Activated CD4-positive, alpha-beta T cell treated with anti-CD3 and anti-CD28 coated beads, Interleukin-2, amount 50 U/mL, for 48 hours (primary cell): Measurements from ENCODE around the gene FAM149A.

ENCODE experiments used
- DNase-seq, 2 experiments: peaks; one replicate each; pipeline ENCODE4 v3.0.0-alpha.2; 2020

Gene FAM149A

DNA sequence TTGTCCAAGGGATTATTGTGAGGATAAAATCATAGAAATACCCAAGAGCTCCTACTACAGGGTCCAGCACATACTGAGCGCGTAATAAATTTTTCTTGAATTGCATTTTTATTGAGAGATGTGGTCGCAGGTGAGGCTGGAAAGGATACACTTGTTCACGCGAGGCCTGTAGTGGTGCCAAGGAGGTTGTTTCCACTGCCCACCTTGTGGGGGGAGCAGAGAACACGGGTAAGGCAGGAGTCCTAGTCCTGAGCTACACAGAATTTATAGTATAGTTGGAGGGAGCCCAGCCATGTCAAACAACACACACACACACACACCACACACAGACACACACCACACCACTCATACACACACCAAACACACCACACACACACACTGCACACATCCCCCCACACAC, 55.1 kb downstream of the FAM149A start:
- DNase-seq = no peak

DNA sequence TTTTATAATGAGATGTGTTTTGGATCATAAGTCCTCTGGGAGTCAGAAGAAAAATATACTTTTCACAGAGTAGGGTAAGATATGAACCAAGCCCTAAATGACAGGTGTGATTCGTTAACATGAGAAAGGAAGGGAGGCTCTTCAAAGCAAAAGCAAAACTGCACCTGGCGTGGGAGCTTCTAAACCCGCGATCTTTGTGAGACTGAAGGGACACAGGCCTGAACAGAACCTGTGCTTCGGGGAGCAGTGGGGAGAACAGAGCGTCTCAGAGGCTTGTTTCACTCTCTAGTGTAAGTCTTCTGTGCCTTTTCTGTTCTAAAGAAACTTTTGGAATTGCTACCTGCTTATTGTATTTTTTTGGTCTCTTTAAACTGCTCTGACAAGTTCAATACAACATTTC, 56.6 kb downstream of the FAM149A start:
- peak; percentile 7 to 29 for DNase-seq

DNA sequence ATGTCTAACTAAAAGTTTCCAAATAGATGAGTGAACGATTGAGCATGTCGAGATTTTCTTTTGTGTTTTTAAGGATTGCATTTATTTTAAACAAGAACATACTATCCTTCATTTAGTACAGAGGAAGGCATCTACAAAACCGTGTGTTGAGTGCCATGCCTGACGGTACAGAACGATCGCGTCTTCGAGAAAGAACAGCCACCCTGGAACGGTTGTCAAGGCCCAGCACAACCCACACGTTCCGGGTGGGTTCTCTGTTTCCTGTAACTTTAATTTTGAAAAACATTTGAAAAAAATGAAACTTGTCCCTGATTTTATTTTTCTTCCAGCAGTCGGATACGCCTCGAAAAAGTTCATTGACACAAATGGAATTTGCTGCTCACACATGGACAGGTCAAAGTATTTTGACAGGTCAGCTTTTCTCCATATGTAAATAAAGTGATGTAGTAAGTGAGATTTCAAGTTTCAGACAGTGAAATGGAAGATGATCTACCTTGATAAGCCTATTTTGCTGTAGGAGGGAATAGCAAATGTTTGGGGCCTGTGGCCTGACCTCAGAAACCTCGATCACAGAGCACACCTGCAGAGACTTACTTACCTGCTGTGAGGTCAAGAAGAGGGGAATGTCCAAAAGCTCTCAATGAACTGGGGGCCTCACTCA, 62.5 kb downstream of the FAM149A start:
- no peak for DNase-seq

DNA sequence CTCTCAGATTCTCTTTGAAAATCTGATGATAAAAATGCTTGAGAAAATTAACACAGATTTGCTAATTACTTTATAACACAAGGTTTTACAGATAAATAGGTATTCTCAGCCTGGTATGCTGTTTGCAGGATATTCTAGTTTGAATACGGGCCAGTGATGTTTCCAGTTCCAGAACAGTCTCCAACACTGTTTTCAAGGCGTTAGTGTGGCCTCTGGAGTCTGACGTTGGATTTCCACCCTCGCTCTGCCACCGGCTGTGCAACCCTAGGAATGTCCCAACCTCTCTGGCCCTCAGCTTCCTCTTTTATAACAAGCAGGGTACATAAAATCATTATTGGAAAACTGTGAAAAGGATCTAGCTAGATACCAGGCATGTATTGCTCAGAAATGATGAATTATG, 63.1 kb downstream of the FAM149A start:
- DNase-seq = no peak

DNA sequence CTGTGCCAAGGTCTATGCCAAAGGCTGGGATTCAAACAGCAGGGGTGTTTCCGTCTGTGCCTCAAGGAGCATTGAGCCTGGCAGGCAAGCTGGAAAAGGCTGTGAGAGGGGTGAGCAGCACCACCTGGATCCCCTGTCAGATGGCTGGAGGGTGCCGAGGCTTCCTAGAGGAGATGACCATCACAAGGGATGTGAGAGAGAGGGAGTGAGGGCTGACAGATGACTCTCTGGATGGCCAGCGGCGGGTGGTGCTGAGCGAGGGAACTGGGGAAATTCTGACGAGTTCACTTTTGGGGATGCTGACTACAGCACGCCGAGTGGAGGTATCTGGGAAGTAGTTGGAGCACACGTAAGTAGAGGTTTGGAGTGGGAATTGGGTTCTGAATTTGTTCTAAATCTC, 64.2 kb downstream of the FAM149A start:
- DNase-seq = no peak

DNA sequence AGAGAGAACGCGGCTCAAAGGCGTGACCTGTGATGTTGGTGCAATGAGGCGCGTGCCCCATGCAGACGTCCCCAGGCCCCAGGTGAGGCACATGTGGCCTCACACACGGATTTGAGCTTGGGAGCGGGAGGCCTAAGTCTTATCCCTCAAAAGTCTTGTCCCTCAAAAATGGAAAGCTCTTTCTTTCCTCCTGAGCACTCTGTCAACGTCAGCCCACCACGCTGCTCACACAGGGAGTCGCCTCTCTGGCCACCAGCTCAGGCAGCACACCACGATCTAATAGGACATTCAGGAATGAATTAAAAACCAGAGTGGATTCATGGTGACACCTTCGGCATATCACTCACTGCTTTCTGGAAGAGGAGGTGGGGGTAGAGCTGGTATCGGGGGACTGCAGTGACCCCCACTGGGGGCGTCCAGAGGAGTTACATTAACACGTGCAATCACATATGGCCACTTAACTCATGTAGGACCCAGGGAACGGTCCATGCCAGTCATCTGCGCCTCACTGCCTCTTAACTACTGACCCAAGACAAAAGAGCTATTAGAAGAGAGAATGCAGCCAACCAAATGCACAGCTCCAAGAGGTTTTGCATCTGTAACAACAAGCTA, 64.9 kb downstream of the FAM149A start:
- DNase-seq = no peak

DNA sequence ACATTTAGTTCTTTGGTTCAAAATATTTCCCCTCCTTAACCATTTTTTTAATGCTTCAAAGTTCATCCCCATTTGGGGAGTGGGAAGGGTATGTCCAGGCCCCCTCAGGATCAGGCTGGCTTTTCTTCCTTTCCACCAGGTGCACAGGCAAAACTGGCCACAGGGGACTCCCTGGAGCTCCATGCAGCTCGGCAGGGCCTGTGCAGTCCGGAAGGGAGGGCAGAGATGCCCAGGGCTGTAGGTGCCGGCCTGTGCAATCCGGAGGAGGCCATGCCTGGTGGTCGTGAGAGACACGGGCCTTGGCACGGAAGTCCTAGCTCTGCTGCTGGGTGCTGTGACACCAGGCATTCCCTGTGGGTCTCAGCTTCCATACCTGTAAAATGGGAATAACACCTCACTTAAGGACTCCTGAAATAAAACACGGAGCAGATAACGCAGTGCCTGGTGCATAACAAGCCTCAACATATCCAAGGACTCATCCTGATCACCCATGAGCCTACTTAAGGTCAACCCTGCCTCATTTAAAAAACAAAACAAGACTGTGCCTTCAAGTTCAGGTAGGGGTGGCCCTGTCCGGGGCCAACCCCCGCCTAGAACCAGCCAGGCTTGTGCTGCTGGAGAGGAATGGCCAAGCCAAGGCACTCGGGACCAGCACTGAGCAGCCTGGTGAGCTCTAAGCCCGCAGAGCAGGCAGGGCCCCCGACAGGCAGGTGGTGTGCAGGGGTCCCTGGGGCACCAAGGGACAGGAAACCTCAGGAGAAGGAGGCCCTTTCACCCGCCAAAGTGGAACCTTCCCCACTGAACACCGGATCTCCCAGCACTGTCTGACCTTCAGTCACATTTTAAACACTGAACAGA, 65.7 kb downstream of the FAM149A start:
- no peak for DNase-seq

DNA sequence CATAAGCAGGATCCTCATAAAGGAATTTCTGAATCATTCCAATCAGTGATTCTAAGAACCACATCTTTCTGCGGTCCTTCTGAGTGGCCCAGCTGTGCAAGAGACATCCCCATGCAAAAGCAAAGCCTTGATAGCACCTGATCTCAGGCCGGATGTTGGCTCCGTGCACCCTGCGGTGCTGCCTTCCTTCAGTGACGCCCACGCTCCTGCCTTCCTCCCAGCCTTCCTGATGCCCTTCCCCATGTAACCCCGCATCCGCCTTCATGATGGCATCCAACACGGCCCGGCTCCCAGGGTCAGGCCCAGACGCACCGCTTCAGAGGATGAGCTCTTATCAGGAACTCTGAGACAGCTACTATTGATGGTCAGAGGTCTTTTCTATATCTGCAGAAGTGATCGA, 66.5 kb downstream of the FAM149A start:
- no peak for DNase-seq

DNA sequence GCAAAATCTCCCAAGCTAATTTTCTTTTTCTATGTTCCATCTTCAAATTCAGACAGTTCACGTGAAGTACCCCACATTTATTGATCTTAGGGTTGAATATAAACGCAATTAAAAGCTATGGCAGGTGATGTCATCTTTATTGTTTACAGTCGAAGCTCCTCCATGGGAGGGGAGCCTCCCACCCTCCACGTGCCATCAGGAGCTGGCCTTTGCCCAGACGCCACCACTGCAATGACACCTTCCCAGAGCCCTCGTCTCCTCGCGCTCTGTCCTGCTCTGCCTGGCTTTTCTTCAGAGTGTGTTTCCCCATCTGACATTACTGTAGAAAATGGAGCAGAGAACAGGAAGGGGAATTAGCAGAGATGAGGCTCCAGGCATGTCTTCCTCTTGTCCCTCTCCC, 68.0 kb downstream of the FAM149A start:
- DNase-seq = no peak

DNA sequence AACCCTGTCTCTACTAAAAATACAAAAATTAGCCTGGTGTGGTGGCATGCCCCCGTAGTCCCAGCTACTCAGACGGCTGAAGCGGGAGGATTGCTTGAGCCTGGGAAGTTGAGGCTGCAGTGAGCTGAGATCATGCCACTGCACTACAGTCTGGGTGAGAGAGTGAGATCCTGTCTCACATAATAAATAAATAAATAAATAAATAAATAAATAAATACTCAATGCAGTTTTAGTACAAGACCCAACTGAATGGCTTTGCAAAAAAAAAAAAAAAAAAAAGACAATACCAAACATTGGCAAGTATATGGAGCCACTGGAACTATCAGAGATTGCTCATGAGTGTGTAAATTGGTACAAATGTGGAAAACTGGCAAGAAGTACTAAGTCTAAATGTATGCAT, 83.6 kb downstream of the FAM149A start:
- DNase-seq = no peak

DNA sequence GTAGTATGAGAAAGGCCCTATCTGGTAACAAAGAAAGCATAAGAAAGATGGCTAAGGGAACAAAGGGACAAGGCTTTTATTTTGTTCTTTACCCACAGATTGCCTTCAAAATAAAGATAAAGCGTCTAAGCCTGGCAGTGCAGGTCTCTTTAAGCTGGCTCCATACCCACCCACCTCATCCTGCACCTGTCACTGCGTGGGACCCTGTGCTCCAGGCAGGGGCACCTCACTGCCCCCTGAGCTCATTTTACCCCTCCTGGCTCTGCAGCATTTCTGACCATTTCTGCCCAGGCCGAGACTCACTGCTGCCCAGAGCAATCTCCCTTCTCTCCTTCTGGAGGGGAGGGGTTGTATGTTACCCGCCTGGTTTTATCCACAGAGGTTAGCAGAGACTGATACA, 85.2 kb downstream of the FAM149A start:
- DNase-seq = no peak

DNA sequence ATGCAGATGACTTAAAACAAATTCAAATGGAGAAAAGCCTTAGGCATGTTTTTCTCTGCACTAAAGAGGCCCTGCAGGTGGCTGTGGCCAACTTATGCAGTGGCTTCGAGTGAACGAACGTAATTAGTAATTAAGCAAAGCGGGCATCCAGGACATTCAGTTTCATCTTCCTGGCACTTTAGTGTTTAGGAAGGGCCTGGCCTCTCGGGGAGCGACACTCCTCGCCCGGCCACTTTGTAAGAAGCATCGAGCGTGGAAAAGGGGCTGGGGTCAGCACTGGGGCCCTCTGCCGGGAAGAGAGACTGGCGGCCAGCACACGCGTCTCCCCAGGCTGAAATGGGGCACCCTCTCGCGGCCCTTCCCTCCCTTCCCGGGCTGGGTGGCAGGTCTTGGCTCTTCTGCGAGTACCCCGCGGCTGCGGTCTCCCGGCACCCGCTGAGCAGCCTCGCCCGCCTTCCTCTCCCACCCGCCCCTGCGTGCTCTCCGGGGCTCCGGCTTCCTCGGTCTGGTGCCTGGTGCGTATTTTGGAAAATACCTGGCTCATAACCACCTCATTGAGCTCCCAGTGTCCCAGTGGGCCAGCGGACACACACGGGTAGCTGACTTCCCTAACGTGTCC, 86.2 kb downstream of the FAM149A start:
- DNase-seq = peak in 1 of 2 experiments; percentile 49

DNA sequence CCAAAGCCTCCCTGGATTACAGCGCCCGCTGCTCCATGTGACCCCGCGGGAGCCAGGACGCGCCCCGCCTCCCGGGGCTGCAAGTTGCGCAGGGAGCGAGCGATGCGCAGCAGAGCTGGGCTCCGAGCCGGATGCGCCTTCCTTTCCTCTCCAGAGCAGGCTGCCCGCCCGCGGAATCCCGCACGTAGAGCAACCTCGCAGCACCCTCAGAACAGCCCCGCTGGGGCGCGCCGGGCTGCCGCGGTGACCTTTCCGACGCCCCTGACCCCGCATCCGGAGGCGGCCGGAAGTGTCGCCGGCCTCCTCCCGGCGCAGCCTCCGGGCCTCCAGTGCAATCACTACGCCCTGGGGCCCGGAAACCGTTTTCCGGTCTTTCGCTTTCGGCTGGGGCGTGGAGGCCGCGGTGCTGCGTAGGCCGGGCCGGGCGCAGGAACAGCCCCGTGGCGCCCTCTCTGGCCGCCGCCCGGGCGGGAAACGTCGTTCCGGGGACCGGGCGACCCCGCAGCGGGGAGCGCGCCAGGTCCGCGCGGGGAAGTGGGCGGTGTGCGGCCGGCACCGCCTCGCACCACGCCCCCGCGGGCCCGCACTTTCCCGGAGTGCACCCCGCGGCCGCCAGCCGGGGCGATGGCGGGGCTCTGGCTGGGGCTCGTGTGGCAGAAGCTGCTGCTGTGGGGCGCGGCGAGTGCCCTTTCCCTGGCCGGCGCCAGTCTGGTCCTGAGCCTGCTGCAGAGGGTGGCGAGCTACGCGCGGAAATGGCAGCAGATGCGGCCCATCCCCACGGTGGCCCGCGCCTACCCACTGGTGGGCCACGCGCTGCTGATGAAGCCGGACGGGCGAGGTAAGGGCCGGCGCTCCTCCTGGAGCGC, 86.9 kb downstream of the FAM149A start, which contains the start of gene CYP4V2:
TSS of gene CYP4V2 (plus strand) at position 368 of the 866 bp plus-strand sequence. CDS start at position 625, 257 bp downstream.
- peak; percentile 87 to 88 for DNase-seq

DNA sequence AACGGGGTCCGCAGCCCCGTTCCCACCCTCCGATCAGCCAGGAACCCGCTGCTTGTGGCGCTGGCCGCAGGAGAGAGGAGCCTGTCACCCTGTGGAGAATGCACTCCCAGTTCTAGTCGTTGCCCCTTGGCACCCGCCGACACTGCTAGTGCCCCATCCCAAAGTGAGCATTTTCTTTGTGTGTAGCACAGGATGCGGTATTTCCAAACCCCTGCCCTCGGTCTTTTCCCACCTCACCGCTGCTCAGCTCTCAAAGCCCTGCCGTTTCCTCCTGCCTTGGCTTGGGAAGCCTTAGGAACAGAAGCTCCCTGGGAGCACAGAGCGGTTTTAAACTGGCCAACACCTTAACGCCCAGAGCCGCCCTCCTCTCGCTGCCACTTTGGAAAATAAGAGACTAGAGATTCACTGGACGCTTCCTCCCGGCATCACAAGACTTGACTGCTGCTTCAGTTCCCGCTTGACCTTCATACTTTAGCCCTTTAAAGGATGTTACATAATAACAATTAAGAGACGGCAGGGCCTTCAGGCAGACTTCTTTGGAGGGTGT, 87.6 kb downstream of the FAM149A start:
- DNase-seq = peak; percentile 35 to 48

DNA sequence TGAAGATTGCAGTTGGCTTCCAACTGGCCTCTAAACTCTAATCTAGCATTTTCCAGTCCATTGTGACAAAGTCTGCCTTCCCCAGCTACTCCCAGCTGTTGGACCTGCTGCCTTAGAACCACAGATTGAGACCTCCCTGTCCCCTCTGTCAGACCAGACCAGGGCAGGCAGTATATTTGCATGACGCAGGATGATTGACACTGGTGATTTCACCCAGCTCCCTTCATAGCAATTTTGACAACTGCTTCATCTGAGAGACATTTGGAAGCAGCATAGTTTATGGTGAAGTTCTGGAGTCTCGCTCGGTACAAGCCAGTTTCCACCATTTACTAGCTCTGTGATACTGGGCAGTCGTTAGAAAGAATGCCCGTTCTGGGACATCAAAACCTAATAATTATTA, 89.3 kb downstream of the FAM149A start:
- DNase-seq = no peak

DNA sequence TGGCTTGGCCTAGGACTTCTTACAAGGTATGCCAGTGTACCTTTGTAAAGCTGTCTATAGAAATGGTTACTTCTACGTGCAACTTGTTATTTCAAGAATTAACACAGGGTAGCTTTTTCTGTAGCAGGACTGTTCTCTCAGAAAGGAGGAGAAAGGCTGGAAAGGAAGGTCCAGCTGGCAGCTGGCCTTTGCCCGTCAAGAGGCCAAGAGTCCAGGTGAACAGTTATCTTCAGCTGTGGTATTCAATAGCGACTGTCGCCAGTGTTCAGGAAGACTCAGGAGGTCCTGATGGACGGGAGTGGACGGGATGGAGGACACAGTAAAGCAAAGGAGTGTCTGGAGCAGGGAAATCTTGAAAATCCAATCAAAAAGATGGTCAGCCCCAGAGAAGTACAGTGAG, 91.6 kb downstream of the FAM149A start:
- DNase-seq = no peak

DNA sequence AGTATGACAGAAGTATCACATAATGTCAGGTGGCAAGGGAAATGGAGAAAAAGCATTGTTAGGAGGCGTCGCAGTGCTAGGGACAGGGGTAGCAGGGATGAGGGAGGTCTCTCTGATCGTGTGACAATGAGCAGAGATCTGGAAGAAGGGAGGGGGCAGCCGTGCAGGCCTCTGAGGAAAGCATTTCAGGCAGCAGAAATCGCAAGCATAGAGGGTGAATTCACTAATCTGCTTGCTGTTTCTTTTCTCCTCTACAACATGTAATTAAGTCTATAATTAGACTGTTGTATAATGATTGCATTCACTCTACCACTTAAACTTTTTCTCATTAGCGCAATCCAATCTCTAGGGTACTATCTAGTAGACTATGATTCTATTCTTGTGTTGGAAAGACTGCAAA, 96.0 kb downstream of the FAM149A start:
- no peak for DNase-seq

DNA sequence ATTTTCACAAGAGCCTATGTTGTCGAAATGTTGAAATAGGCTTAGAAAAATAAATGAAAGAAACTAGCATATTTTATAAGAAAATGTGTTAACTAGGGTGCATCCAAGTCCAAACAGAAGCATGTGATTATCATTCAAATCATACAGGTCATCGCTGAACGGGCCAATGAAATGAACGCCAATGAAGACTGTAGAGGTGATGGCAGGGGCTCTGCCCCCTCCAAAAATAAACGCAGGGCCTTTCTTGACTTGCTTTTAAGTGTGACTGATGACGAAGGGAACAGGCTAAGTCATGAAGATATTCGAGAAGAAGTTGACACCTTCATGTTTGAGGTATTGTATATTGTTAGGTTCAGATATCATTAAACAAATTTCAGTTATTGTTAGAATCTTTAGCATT, 96.5 kb downstream of the FAM149A start:
- DNase-seq = no peak

DNA sequence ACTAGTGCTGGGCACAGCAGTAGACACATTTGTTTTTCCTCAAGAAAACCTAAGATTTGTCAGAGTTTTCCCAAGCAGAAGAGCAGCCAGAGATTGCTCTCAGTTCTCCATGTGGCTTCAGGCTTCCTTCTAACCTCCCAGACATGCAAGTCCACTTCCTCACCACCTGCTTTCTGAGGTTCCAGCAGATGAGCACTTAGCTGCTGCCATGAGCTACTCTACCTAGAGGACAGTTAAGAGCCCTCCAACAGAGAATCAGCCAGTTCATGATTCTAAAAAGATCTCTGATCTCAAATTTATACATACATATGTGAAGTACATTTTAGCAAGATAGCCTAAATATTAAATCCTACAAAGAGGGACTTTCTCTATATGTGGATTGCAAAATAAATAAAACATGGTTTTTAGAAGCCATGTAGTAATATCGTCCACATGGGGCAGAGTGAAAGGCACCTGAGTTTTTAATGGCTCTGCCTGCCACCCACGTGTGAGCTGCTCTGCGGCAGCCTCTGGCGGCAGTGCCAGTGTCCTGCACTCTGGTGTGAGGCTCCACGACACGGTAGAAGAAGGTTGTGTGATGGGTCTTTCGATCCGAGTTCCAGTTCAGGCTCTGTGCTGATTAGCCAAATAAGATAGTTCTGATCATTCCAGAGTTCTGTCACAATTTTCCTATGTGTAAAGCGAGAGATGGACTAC, 97.2 kb downstream of the FAM149A start:
- peak; percentile 46 to 53 for DNase-seq

DNA sequence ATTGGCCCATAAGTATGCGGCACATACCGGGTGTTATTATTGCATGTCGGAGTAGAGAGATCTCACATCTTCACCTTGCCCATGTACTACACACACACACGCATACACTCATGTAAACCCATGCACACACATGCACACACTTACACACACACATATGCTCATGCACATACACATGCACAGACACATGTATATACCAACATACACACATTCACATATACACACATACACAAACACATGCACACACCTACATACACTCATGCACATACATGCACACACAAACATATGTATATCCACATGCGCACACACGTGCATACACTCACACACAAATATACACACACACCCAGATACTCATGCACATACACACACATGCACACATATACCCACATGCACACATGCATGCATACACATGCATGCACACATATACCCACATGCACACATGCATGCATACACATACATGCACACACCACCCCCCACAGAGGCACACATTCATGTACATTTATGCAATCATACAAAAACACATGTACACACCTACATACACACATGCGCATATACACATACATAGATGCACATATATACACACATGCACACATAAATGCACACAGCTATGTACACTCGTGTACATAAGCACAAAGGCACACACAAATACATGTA, 98.1 kb downstream of the FAM149A start:
- DNase-seq = no peak

DNA sequence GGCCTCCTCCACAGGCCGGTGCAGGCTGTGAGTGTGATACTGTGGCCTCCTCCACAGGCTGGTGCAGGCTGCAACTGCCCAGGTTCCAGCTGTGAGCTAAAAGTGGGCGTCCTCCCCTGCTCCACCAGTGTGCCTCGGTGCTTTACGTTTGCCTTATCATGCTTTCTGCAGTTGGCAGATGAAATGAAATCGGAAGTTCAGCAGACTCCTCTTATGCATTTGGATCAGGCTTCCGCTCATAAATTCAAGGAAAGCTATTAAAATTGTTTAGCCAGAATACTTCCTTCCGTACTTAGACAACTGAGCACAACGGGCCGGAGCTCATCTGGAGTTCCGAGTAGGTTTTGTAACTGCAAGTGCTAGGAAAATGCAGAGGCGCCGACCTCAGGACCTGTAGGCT, 98.9 kb downstream of the FAM149A start:
- no peak for DNase-seq
